OCI-LY3 (cell line): ENCODE results near the gene MYLK.

Source experiments
- CTCF ChIP-seq: fragments of 200-600, 300-600 bp; sonication (generic); IDR thresholded peaks from 2 replicates; pipeline ENCODE4 v1.5.1; 2014; ENCODE audit warnings: antibody characterized with exemption, low read length, low read depth
- EZH2phosphoT487 ChIP-seq: fragments of 200-600 bp; shearing (Covaris generic); IDR thresholded peaks from 2 replicates; pipeline ENCODE4 v1.6.1; 2018; ENCODE audit warnings: antibody characterized with exemption, mixed run types, low read depth

- TF ChIP-seq CTCF (no peak), EZH2phosphoT487 (no peak)
These were observed 141.0 kb downstream of the MYLK start for GRCh38 chr3:123743121-123743520.
